Retinal pigment epithelial cell (primary cell): ENCODE measurements around the gene GIPC3.

ENCODE experiments used
- DNase-seq: peaks from one replicate; pipeline ENCODE4 v3.0.0-alpha.2; 2010; ENCODE audit warnings: low read depth
- H3K4me3 ChIP-seq: 2 replicates; pipeline ENCODE4 v1.5.1; 2011; ENCODE audit warnings: mild to moderate bottlenecking, low read length, control low read depth, moderate library complexity
- CTCF ChIP-seq: conservative IDR thresholded peaks from 2 replicates; pipeline ENCODE4 v1.5.1; 2011; ENCODE audit warnings: low read depth, low read length, control low read depth, inconsistent platforms

GIPC3 gene

GRCh38 chr19:3590991-3591659 lies 5.8 kb downstream of the GIPC3 start:
- no peak for DNase-seq
- H3K4me3 ChIP-seq: no peak overlapping the region
- no peak for TF ChIP-seq CTCF

- H3K4me3 ChIP-seq: no peak overlapping the region
- no peak for TF ChIP-seq CTCF
- no peak for DNase-seq
Measured at GRCh38 chr19:3591876-3592613, 6.8 kb downstream of the GIPC3 start.

DNA sequence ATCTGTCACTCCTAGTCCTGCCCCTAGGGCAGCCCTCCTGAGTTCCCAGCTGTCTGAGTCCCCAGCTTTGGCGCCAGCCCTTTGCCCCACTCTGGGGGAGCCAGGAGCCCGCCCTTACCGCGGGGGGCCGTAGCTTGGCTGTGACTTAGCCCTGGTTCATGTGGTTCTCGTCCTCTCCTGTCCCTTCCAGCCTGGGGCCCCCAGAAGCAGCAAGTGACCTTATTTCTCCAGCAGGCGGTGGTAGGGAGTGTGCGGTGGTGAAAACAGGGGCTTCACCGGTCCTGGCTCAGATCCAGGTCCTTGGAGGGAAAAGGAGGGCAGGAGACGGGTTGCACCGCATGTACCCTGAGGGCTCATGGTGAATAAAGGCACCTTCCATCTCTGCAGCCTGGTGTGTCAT lies 7.9 kb downstream of the GIPC3 start:
- DNase-seq: no peak
- peak; percentile 25 for TF ChIP-seq CTCF
- no peak overlapping the region for H3K4me3 ChIP-seq

DNA sequence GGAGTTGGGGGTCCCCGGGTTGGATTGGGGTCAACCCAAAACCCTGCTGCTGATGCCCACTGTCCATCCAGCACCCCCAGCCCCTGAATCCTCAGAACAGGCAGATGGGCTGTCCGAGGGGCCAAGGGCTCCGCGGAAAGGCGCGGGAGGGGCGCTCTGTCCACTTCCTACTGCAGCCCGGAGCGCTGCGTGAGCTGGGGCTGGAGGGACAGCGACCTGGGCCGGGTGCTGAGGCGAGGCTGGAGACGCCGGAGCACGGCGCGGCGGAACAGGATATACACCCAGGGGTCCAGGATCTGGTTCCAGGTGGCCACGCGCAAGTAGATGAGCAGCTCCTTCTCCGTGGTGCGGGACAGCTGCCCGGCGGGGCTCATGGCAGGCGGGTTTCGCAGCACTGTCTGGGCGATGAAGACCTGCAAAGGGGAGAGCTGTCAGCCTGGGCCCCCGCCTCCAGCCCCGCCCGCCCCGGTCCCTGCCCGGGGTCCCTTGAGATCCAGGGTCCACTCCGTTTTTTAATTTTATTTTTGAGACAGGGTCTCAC lies 10.3 kb downstream of the GIPC3 start:
- no peak overlapping the region for H3K4me3 ChIP-seq
- no peak for TF ChIP-seq CTCF
- DNase-seq: no peak

GRCh38 chr19:3599776-3600187 lies 14.5 kb downstream of the GIPC3 start:
- no peak overlapping the region for H3K4me3 ChIP-seq
- DNase-seq: no peak

DNA sequence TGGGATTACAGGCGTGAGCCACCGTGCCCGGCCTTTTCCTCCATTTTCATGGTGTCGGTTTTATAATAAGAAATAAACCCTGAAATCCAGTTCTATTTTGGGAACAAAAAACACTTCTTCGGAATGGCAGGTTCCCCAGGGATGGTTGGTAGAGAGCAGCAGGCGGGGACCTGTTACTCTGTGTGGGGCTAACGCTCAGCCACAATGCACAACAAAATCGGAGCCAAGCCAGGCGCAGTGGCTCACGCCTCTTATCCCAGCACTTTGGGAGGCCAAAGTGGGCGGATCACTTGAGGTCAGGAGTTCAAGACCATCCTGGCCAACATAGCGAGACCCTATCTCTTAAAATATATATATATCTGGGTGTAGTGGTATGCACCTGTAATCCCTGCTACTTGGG lies 15.7 kb downstream of the GIPC3 start:
- no peak overlapping the region for H3K4me3 ChIP-seq
- DNase-seq: no peak
- TF ChIP-seq CTCF: no peak

More at GRCh38 chr19:3599776-3600187, 14.5 kb downstream of the GIPC3 start:
- TF ChIP-seq CTCF: peak; percentile 44
